A549 (cell line): ENCODE data around the gene SP110. TPM values are rescaled to one million over a fixed set of nuclear protein-coding genes. Genes with fewer than 3 reads are reported as not detected.

Source experiments
- ATAC-seq, 2 experiments: fragments of 200-7000 bp in 1 of 2; fragments of >200 bp in 1 of 2; cut with Nextera tagmentation in 1 of 2; cut with Tn5 transposase in 1 of 2; 3 replicates each; pipeline versions ENCODE4 v1.8.0 to v1.9.1; 2018 to 2020; ENCODE audit warnings: mild to moderate bottlenecking in 1 of 2, moderate library complexity in 1 of 2
- CTCF ChIA-PET: fragments of 300-600 bp; sonication (Branson Sonifier 250); formaldehyde crosslinking; extraction: SDS; loops from one replicate; lab custom pipeline; 2021; ENCODE audit warnings: antibody characterized with exemption, inconsistent platforms; lab: Yijun Ruan, JAX
- POLR2A ChIA-PET: fragments of 350-600 bp; formaldehyde crosslinking; extraction: SDS; loops from one replicate; lab custom pipeline; 2021; ENCODE audit warnings: antibody characterized with exemption, inconsistent platforms; lab: Yijun Ruan, JAX
- DNase-seq, 2 experiments: peaks; one replicate each; pipeline versions ENCODE4 v3.0.0 to v3.0.0-alpha.2; 2011 to 2016; ENCODE audit warnings: low read depth in 1 of 2, low spot score in 1 of 2
- FAIRE-seq: peaks from 2 replicates; lab custom pipeline; 2011; peaks lifted over from hg19 to GRCh38; lab: Jason Lieb, UNC
- H3K27ac ChIP-seq, 2 experiments: fragments of >200 bp; sonication (Bioruptor Twin); formaldehyde crosslinking; 3 replicates each; pipeline ENCODE4 v1.5.1; 2016 to 2017
- H3K4me1 ChIP-seq: fragments of >200 bp; sonication (Bioruptor Twin); formaldehyde crosslinking; 3 replicates; pipeline ENCODE4 v1.6.1; 2016
- H3K4me2 ChIP-seq: fragments of >200 bp; sonication (Bioruptor Twin); formaldehyde crosslinking; 3 replicates; pipeline ENCODE4 v1.6.1; 2016
- H3K4me3 ChIP-seq: fragments of >200 bp; sonication (Bioruptor Twin); formaldehyde crosslinking; 3 replicates; pipeline ENCODE4 v1.5.1; 2016
- H3K9me3 ChIP-seq: fragments of >200 bp; sonication (Bioruptor Twin); formaldehyde crosslinking; 3 replicates; pipeline ENCODE4 v1.6.1; 2016
- CEBPB ChIP-seq, 2 experiments: fragments of >200 bp in 1 of 2; sonication (Bioruptor Twin) in 1 of 2; formaldehyde crosslinking in 1 of 2; IDR thresholded peaks; 2 replicates each; pipeline ENCODE4 v1.6.1; 2012 to 2016
- CHD4 ChIP-seq: fragments of 200-600 bp; sonication (generic); IDR thresholded peaks from 2 replicates; pipeline ENCODE4 v1.6.1; 2016; ENCODE audit warnings: antibody characterized with exemption, mild to moderate bottlenecking, borderline replicate concordance
- EP300 ChIP-seq, 2 experiments: fragments of >200 bp; sonication (Bioruptor Twin); formaldehyde crosslinking; IDR thresholded peaks; 2 replicates in 1 of 2; 3 replicates in 1 of 2; pipeline ENCODE4 v1.6.1; 2016 to 2017
- ESRRA ChIP-seq: fragments of 150-350 bp; IDR thresholded peaks from 2 replicates; pipeline ENCODE4 v1.6.1; 2014; ENCODE audit warnings: mild to moderate bottlenecking, low read length, borderline replicate concordance
- FOSB ChIP-seq: fragments of 250-450 bp; sonication (Bioruptor Pico); IDR thresholded peaks from 2 replicates; pipeline ENCODE4 v1.5.0; 2020; ENCODE audit warnings: mild to moderate bottlenecking, moderate library complexity
- FOSL2 ChIP-seq, 2 experiments: fragments of 450-650 bp in 1 of 2; fragments of >200 bp in 1 of 2; sonication (Bioruptor Twin) in 1 of 2; formaldehyde crosslinking; IDR thresholded peaks; 2 replicates each; pipeline versions ENCODE4 v1.5.0 to v1.6.1; 2016 to 2020; ENCODE audit warnings: mild to moderate bottlenecking in 1 of 2, moderate library complexity in 1 of 2
- HDAC2 ChIP-seq: fragments of 200-600 bp; sonication (generic); IDR thresholded peaks from 2 replicates; pipeline ENCODE4 v1.6.1; 2016
- HOXB5 ChIP-seq: fragments of 250-450 bp; sonication (Bioruptor Pico); IDR thresholded peaks from 2 replicates; pipeline ENCODE4 v1.5.0; 2020; ENCODE audit warnings: mild to moderate bottlenecking, moderate library complexity
- KDM1A ChIP-seq: fragments of 200-600 bp; sonication (generic); IDR thresholded peaks from 2 replicates; pipeline ENCODE4 v1.6.1; 2016; ENCODE audit warnings: low read depth, mild to moderate bottlenecking
- KDM5A ChIP-seq: fragments of 200-600 bp; sonication (generic); IDR thresholded peaks from 2 replicates; pipeline ENCODE4 v1.6.1; 2016; ENCODE audit warnings: antibody characterized with exemption, mild to moderate bottlenecking
- MYC ChIP-seq: IDR thresholded peaks from 2 replicates; pipeline ENCODE4 v1.6.1; 2012; ENCODE audit warnings: mild to moderate bottlenecking, inconsistent platforms, low read length, improper control_type of control experiment, borderline replicate concordance
- RAD21 ChIP-seq, 2 experiments: fragments of >200 bp in 1 of 2; sonication (Bioruptor Twin) in 1 of 2; formaldehyde crosslinking in 1 of 2; IDR thresholded peaks in 1 of 2; conservative IDR thresholded peaks in 1 of 2; 2 replicates in 1 of 2; 3 replicates in 1 of 2; pipeline ENCODE4 v1.6.1; 2012 to 2018; ENCODE audit warnings: inconsistent platforms in 1 of 2
- RARB ChIP-seq: fragments of 250-450 bp; sonication (Bioruptor Pico); IDR thresholded peaks from 2 replicates; pipeline ENCODE4 v1.8.0; 2021; ENCODE audit warnings: mild to moderate bottlenecking, moderate library complexity
- RNF2 ChIP-seq: fragments of 200-600 bp; sonication (generic); IDR thresholded peaks from 2 replicates; pipeline ENCODE4 v1.6.1; 2016; ENCODE audit warnings: low read depth, mild to moderate bottlenecking, antibody characterized with exemption, moderate library complexity, borderline replicate concordance
- SMC3 ChIP-seq: fragments of >200 bp; sonication (Bioruptor Twin); formaldehyde crosslinking; IDR thresholded peaks from 3 replicates; pipeline ENCODE4 v1.6.1; 2018; ENCODE audit warnings: inconsistent platforms
- TFCP2L1 ChIP-seq: fragments of 250-450 bp; sonication (Bioruptor Pico); IDR thresholded peaks from 2 replicates; pipeline ENCODE4 v1.5.0; 2021; ENCODE audit warnings: mild to moderate bottlenecking
- TP53 ChIP-seq: fragments of 250-450 bp; sonication (Bioruptor Pico); IDR thresholded peaks from 2 replicates; pipeline ENCODE4 v1.5.0; 2021; ENCODE audit warnings: mild to moderate bottlenecking, moderate library complexity
- ZC3H11A ChIP-seq: fragments of 450-650 bp; IDR thresholded peaks from 2 replicates; pipeline ENCODE4 v1.6.1; 2014; ENCODE audit warnings: antibody characterized with exemption, mild to moderate bottlenecking
- ZFP36 ChIP-seq: fragments of 450-650 bp; IDR thresholded peaks from 2 replicates; pipeline ENCODE4 v1.6.1; 2014; ENCODE audit warnings: borderline replicate concordance; ENCODE audit not compliant: partially characterized antibody
- ZNF302 ChIP-seq: fragments of 250-450 bp; sonication (Bioruptor Pico); IDR thresholded peaks from 2 replicates; pipeline ENCODE4 v1.9.0; 2021; ENCODE audit warnings: inconsistent platforms, mild to moderate bottlenecking, moderate library complexity
- WGBS: methylation state at CpG from one replicate; pipeline ENCODE4 v1.1.6; 2017; ENCODE audit errors: missing lambda C conversion rate; 5-methylcytosine and 5-hydroxymethylcytosine counted together
- polyA plus RNA-seq, 4 experiments: library from polyadenylated mRNA; depleted of rRNA in 3 of 4; stranded (reverse); fragments of >200 nt; fragmentation: RNase III in 1 of 4; extraction: RNeasy Plus Mini Kit Qiagen cat#74134 plus additional on column Dnase treatment in 1 of 4; gene quantifications; 2 replicates in 3 of 4; 3 replicates in 1 of 4; pipeline ENCODE4 v1.2.3, GENCODE V29; 2011 to 2017
- TF ChIP-seq, protein P1 (sequence below): fragments of 250-450 bp; sonication (Bioruptor Pico); IDR thresholded peaks from 2 replicates; pipeline ENCODE4 v1.5.0; 2021; ENCODE audit warnings: mild to moderate bottlenecking, moderate library complexity, borderline replicate concordance
- TF ChIP-seq, protein P2 (sequence below): fragments of >200 bp; sonication (Bioruptor Twin); formaldehyde crosslinking; IDR thresholded peaks from 3 replicates; pipeline ENCODE4 v1.6.1; 2016
- TF ChIP-seq, protein P3 (sequence below): fragments of 250-450 bp; sonication (Bioruptor Pico); IDR thresholded peaks from 2 replicates; pipeline ENCODE4 v1.5.0; 2020; ENCODE audit warnings: low read depth, mild to moderate bottlenecking, moderate library complexity
- TF ChIP-seq, protein P4 (sequence below): IDR thresholded peaks from 2 replicates; pipeline ENCODE4 v1.6.1; 2012; ENCODE audit warnings: low read depth, borderline replicate concordance
- TF ChIP-seq, protein P5 (sequence below): fragments of 150-350 bp; IDR thresholded peaks from 2 replicates; pipeline ENCODE4 v1.6.1; 2014; ENCODE audit warnings: low read depth, mild to moderate bottlenecking, low read length
- TF ChIP-seq, protein P6 (sequence below): fragments of >200 bp; sonication (Bioruptor Twin); formaldehyde crosslinking; IDR thresholded peaks from 3 replicates; pipeline ENCODE4 v1.5.1; 2016

The SP110 gene
- polyA plus RNA-seq, 2 of the 4 experiments (the other 2 are of a cell fraction) = 3.6 to 4.6 TPM

DNA sequence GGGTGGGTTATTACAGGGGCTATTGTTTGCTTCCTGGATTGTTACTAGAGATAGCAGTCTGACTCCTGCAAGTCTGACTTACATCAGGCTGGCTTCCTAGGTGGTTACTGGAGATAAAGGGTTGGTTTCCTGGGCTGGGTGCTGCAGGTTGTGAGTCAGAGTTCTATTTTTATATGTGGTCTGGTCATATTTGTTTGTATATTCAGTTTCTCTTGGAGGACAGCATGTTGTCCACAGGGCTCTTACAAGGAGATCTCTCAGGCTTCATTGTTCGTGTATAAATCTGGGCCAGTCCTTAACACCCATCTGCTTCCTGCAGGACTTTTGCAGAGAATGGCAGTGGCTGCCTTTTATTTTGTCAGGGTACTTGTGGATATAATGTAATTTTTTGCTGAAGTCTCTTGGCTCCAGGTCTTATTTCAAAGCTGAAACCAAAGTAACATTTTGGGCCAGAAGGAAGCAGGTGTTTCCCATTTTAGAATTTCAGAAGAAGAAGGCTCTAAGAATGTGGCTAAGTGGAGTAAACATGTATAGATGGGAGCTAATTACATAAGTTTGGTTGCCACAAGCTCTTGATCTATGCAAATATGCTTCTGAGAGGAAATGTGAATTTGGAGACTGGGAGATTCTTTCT lies 85.2 kb downstream of the SP110 start:
- no peak for FAIRE-seq
- no peak overlapping the region for H3K4me2 ChIP-seq
- DNase-seq = peak in 1 of 2 experiments; percentile 12

DNA sequence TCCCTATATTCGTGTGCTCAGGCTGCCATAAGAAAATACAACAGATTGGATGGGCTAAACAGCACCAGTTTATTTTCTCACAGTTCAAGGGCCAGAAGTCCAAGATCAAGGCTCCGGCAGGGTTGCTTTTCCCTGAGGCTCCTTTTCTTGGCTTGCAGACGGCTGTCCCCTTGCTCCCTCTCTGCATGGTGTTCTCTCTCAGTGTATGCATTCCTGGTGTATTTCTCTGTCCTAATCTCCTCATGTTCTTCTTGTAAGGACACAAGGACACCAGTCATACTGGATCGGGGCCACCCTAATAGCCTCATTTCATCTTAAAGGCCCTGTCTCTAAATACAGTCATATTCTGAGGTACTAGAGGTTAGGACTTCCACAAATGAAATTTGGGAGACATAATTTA lies 88.4 kb downstream of the SP110 start:
- POLR2A ChIA-PET = no interaction called here
- no peak for FAIRE-seq
- CTCF ChIA-PET = interaction anchor here (0.9 to 1.1 kb wide), 3 partner anchors 35 to 89 kb away, joined by 3 read pairs; no protein-coding TSS in a partner anchor
- TF ChIP-seq RNF2 (no peak), FOSL2 (IDR thresholded peaks at IDR 0.05) (no peak), FOSL2 (CRISPR knock-in tag; IDR thresholded peaks at IDR 0.05) (no peak), CEBPB (IDR thresholded peaks at IDR 0.05) (no peak), MYC (no peak), ZFP36 (no peak), RAD21 (conservative IDR thresholded peaks at IDR 0.05 in 1 of 2, IDR thresholded peaks at IDR 0.05 in 1 of 2) (no peak), HDAC2 (no peak), ESRRA (no peak), CHD4 (no peak), EP300 (IDR thresholded peaks at IDR 0.05) (no peak)
- TF ChIP-seq, protein P1, sequence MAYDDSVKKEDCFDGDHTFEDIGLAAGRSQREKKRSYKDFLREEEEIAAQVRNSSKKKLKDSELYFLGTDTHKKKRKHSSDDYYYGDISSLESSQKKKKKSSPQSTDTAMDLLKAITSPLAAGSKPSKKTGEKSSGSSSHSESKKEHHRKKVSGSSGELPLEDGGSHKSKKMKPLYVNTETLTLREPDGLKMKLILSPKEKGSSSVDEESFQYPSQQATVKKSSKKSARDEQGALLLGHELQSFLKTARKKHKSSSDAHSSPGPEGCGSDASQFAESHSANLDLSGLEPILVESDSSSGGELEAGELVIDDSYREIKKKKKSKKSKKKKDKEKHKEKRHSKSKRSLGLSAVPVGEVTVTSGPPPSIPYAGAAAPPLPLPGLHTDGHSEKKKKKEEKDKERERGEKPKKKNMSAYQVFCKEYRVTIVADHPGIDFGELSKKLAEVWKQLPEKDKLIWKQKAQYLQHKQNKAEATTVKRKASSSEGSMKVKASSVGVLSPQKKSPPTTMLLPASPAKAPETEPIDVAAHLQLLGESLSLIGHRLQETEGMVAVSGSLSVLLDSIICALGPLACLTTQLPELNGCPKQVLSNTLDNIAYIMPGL (CRISPR knock-in tag) = no peak
- TF ChIP-seq, protein P2, sequence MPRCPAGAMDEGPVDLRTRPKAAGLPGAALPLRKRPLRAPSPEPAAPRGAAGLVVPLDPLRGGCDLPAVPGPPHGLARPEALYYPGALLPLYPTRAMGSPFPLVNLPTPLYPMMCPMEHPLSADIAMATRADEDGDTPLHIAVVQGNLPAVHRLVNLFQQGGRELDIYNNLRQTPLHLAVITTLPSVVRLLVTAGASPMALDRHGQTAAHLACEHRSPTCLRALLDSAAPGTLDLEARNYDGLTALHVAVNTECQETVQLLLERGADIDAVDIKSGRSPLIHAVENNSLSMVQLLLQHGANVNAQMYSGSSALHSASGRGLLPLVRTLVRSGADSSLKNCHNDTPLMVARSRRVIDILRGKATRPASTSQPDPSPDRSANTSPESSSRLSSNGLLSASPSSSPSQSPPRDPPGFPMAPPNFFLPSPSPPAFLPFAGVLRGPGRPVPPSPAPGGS = no peak

More for the DNA sequence above, 85.2 kb downstream of the SP110 start:
- Histone ChIP-seq H3K27ac (no peak overlapping the region), H3K9me3 (no peaks in the 10 kb centered on the region; the same call in 2 of the 3 replicates), H3K4me1 (no peaks in the 10 kb centered on the region), H3K4me3 (no peak overlapping the region)
- POLR2A ChIA-PET = no interaction called here
- WGBS = 7% methylated on average over 1 of the region's 1 CpG
- no peak for TF ChIP-seq FOSB (CRISPR knock-in tag)
- TF ChIP-seq, protein P3, sequence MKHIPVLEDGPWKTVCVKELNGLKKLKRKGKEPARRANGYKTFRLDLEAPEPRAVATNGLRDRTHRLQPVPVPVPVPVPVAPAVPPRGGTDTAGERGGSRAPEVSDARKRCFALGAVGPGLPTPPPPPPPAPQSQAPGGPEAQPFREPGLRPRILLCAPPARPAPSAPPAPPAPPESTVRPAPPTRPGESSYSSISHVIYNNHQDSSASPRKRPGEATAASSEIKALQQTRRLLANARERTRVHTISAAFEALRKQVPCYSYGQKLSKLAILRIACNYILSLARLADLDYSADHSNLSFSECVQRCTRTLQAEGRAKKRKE = no peak
- no peak for TF ChIP-seq KDM5A
- TF ChIP-seq, protein P4, sequence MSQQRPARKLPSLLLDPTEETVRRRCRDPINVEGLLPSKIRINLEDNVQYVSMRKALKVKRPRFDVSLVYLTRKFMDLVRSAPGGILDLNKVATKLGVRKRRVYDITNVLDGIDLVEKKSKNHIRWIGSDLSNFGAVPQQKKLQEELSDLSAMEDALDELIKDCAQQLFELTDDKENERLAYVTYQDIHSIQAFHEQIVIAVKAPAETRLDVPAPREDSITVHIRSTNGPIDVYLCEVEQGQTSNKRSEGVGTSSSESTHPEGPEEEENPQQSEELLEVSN = no peak
- TF ChIP-seq TP53 (CRISPR knock-in tag) = no peak
- no peak for TF ChIP-seq HOXB5
- TF ChIP-seq, protein P5, sequence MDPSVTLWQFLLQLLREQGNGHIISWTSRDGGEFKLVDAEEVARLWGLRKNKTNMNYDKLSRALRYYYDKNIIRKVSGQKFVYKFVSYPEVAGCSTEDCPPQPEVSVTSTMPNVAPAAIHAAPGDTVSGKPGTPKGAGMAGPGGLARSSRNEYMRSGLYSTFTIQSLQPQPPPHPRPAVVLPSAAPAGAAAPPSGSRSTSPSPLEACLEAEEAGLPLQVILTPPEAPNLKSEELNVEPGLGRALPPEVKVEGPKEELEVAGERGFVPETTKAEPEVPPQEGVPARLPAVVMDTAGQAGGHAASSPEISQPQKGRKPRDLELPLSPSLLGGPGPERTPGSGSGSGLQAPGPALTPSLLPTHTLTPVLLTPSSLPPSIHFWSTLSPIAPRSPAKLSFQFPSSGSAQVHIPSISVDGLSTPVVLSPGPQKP = no peak
- no peak for TF ChIP-seq KDM1A
- TF ChIP-seq, protein P1 (CRISPR knock-in tag) = no peak
- TF ChIP-seq EP300 (IDR thresholded peaks at IDR 0.05) = no peak
- no peak for TF ChIP-seq SMC3
- TF ChIP-seq, protein P6, sequence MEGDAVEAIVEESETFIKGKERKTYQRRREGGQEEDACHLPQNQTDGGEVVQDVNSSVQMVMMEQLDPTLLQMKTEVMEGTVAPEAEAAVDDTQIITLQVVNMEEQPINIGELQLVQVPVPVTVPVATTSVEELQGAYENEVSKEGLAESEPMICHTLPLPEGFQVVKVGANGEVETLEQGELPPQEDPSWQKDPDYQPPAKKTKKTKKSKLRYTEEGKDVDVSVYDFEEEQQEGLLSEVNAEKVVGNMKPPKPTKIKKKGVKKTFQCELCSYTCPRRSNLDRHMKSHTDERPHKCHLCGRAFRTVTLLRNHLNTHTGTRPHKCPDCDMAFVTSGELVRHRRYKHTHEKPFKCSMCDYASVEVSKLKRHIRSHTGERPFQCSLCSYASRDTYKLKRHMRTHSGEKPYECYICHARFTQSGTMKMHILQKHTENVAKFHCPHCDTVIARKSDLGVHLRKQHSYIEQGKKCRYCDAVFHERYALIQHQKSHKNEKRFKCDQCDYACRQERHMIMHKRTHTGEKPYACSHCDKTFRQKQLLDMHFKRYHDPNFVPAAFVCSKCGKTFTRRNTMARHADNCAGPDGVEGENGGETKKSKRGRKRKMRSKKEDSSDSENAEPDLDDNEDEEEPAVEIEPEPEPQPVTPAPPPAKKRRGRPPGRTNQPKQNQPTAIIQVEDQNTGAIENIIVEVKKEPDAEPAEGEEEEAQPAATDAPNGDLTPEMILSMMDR = no peak
- TF ChIP-seq RARB = no peak
- no peak for TF ChIP-seq RNF2
- no peak for TF ChIP-seq ZC3H11A
- TF ChIP-seq ZNF302 (CRISPR knock-in tag) = no peak
- TF ChIP-seq TFCP2L1 (CRISPR knock-in tag) = no peak
- no peak for TF ChIP-seq RAD21 (conservative IDR thresholded peaks at IDR 0.05 in 1 of 2, IDR thresholded peaks at IDR 0.05 in 1 of 2)
- ATAC-seq = peak in 1 of 2 experiments; percentile 39; a peak in 1 of 6 replicates
- CTCF ChIA-PET = interaction anchor here (1.0 kb wide), 1 partner anchor 9 kb away, joined by 3 read pairs; no protein-coding TSS in a partner anchor

More for the DNA sequence above, 88.4 kb downstream of the SP110 start:
- Histone ChIP-seq H3K4me3 (no peak overlapping the region), H3K9me3 (no peaks in the 10 kb centered on the region; the same call in 2 of the 3 replicates), H3K4me1 (no peaks in the 10 kb centered on the region), H3K27ac (no peak overlapping the region), H3K4me2 (no peak overlapping the region)
- DNase-seq (no peak), ATAC-seq (no peak; a peak in 1 of 6 replicates)
- 57% methylated on average over 4 of the region's 4 CpGs for WGBS
